CD4-positive, alpha-beta T cell treated with Interleukin-17A for 4 hours (primary cell): Measurements from ENCODE around the gene DOCK7.
"Not testable (repeated sequence)": the region's sequence is repeated elsewhere in the genome, so short reads cannot be mapped to it uniquely, and the experiment has no call there.

ENCODE experiments used
- DNase-seq: peaks from one replicate; pipeline ENCODE4 v3.0.0-alpha.2; 2020; ENCODE audit warnings: mixed read lengths

DOCK7 gene

GRCh38 chr1:62691062-62691844 is 3.1 kb upstream of the DOCK7 start:
- no peak for DNase-seq

GRCh38 chr1:62689524-62689923 is 1.3 kb upstream of the DOCK7 start:
- DNase-seq = no peak

- DNase-seq = peak; percentile 8
Observed at GRCh38 chr1:62688687-62689085, 500 bp upstream of the DOCK7 start.

- DNase-seq = peak; percentile 46
Observed at GRCh38 chr1:62687421-62687902, 724 bp downstream of the DOCK7 start.

- DNase-seq = no peak
Observed at GRCh38 chr1:62686822-62687221, 1.4 kb downstream of the DOCK7 start.

GRCh38 chr1:62685431-62685859 is 2.7 kb downstream of the DOCK7 start:
- DNase-seq = no peak

GRCh38 chr1:62682531-62682930 is 5.7 kb downstream of the DOCK7 start:
- no peak for DNase-seq

- DNase-seq = not testable (repeated sequence)
Observed at GRCh38 chr1:62680992-62681391, 7.2 kb downstream of the DOCK7 start.

GRCh38 chr1:62677822-62678221 is 10.4 kb downstream of the DOCK7 start:
- not testable (repeated sequence) for DNase-seq

- DNase-seq = no peak
Observed at GRCh38 chr1:62676611-62677356, 11.4 kb downstream of the DOCK7 start.

- DNase-seq = no peak
Observed at GRCh38 chr1:62673629-62674028, 14.6 kb downstream of the DOCK7 start.

GRCh38 chr1:62672029-62672428 is 16.2 kb downstream of the DOCK7 start:
- no peak for DNase-seq

- DNase-seq = no peak
Observed at GRCh38 chr1:62654744-62655143, 33.4 kb downstream of the DOCK7 start.

- DNase-seq = no peak
Observed at GRCh38 chr1:62652387-62652786, 35.8 kb downstream of the DOCK7 start.

GRCh38 chr1:62643283-62643682 is 44.9 kb downstream of the DOCK7 start:
- DNase-seq = no peak

- DNase-seq = no peak
Observed at GRCh38 chr1:62637392-62638105, 50.6 kb downstream of the DOCK7 start.

GRCh38 chr1:62628506-62628905 is 59.7 kb downstream of the DOCK7 start:
- no peak for DNase-seq

GRCh38 chr1:62625415-62625814 is 62.8 kb downstream of the DOCK7 start:
- DNase-seq = no peak

GRCh38 chr1:62621907-62622306 is 66.3 kb downstream of the DOCK7 start:
- no peak for DNase-seq

GRCh38 chr1:62613890-62614289 is 74.3 kb downstream of the DOCK7 start:
- DNase-seq = no peak

- no peak for DNase-seq
Observed at GRCh38 chr1:62613325-62613727, 74.9 kb downstream of the DOCK7 start.

GRCh38 chr1:62612770-62613169 is 75.4 kb downstream of the DOCK7 start:
- DNase-seq = no peak

- not testable (repeated sequence) for DNase-seq
Observed at GRCh38 chr1:62610588-62610987, 77.6 kb downstream of the DOCK7 start.
